Activated CD4-positive, alpha-beta T cell treated with anti-CD3 and anti-CD28 coated beads for 24 hours (primary cell): ENCODE results near the gene LTK.

Experiments
- DNase-seq, 2 donors: peaks; one replicate each; pipeline ENCODE4 v3.0.0-alpha.2; 2020; ENCODE audit warnings: low read depth in 2 of 2

LTK gene

GRCh38 chr15:41530363-41530956 lies 16.8 kb upstream of the LTK start:
- no peak for DNase-seq

DNA sequence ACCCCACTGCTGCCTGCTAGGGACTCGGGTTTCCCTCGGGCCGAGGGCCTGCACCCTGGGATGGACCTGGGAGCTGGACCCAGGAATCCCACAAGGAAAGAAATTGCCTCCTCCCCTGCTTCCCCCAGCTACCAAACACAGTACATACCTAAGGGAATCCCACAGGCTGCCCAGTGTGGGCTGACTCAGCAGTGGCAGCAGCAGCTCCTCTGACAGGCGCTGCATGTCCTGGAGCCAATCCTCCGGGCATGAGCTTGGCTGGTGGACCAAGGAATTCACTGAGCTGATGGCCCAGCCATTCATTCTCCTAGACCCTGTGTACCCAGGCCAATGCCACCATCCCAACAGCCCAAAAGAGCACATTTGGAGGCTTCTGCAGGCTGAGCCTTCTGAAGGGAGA lies 9.5 kb upstream of the LTK start:
- DNase-seq = no peak

GRCh38 chr15:41521614-41522013 lies 8.0 kb upstream of the LTK start:
- no peak for DNase-seq

- DNase-seq = no peak
Observed at GRCh38 chr15:41520636-41521035, 7.0 kb upstream of the LTK start.

- DNase-seq = no peak
Observed at GRCh38 chr15:41517895-41518449, 4.3 kb upstream of the LTK start.

GRCh38 chr15:41512940-41513505 lies 604 bp downstream of the LTK start:
- no peak for DNase-seq

- DNase-seq = no peak
Observed at GRCh38 chr15:41512512-41512939, 1.1 kb downstream of the LTK start.

DNA sequence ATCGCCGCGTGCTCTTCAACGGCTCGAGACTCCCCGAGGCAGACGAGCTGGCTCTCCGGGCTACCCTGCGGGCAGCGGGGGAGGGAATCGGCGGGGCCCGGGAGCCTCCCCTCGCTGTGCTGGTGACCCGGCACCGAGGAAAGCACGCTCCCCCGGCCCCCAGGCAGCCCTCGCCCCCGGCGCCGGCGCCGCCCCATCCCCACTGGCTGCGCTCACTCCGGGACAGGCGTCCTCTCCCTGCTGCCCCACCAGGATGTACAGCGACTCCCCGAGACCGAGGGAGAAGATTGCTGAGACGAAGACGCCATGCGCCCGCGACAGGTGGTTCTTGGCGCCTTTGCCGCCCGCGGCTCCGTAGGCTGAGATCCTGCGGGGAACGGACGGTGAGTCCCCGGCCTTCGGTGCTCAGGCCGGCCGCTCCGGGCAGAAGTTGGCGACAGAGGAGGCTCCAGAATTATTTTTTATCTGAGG lies 1.7 kb downstream of the LTK start:
- DNase-seq = no peak

GRCh38 chr15:41511331-41511898 lies 2.2 kb downstream of the LTK start:
- no peak for DNase-seq

GRCh38 chr15:41510728-41511127 lies 2.9 kb downstream of the LTK start:
- no peak for DNase-seq

GRCh38 chr15:41507820-41508290 lies 5.8 kb downstream of the LTK start:
- DNase-seq = no peak

GRCh38 chr15:41506796-41507341 lies 6.8 kb downstream of the LTK start:
- no peak for DNase-seq

DNA sequence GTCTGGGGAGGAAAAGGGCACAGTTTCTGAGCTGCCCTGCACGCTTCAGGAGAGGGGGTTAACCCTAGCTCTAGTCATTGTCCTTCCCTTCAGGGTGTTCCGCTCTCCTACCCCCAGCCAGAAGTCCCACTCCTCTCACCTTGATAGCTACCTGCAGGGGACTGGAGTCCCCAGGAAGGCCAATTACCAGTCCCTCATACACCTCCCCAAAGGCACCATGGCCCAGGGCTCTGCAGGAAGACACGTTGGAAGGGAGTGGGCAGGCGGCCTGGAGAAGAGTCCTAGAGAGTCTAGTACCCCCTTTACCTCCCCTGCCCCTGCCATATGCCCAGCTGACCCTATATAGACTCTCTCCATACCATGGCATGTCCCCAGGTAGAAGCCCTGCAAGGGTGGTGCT lies 7.9 kb downstream of the LTK start:
- no peak for DNase-seq

- no peak for DNase-seq
Observed at GRCh38 chr15:41504751-41505492, 8.7 kb downstream of the LTK start.

DNA sequence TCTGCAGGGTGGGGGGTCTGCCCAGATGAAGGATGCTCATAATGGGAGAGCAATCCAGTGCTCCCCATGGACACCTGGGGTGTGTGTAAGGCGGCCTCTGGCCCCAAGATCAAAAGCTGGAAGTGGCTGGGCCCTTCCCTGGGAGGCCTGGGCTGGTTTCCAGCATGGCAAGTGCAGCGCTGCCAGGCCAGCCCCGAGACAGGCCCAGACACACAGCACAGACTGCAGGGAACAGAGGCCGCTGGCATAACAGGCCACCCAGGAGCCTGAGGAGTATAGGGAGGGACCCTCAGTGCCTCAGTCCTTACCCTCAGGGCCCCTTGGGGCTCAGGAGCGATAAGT lies 10.0 kb downstream of the LTK start:
- DNase-seq = no peak

- no peak for DNase-seq
Observed at GRCh38 chr15:41502795-41503668, 10.6 kb downstream of the LTK start.

GRCh38 chr15:41501931-41502794 lies 11.5 kb downstream of the LTK start:
- DNase-seq = no peak

DNA sequence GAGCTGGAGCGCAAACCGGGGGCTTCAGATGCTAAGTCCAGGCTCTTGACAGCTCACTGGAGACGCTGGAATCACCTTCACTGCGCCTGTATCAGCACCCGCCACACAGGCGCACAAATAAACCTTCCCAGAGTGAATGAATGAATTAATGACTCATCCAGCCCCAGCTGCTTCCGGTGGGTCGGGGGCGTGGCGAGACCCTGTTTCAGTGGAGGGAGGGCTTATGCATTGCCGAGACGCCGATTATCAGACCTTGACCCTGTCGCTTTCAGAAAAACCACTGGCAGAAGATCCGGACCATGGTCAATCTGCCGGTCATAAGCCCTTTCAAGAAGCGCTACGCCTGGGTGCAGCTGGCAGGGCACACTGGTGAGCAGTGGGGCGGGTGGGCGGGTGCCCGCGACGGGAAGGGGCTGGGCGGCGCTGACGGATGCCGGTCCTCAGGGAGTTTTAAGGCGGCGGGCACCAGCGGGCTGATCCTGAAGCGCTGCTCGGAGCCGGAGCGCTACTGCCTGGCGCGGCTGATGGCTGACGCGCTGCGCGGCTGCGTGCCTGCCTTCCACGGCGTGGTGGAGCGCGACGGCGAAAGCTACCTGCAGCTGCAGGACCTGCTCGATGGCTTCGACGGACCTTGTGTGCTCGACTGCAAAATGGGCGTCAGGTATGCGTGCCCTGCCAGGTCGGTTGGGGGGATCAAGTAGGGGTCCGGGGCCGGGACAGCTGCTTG lies 12.3 kb downstream of the LTK start:
- DNase-seq = no peak

DNA sequence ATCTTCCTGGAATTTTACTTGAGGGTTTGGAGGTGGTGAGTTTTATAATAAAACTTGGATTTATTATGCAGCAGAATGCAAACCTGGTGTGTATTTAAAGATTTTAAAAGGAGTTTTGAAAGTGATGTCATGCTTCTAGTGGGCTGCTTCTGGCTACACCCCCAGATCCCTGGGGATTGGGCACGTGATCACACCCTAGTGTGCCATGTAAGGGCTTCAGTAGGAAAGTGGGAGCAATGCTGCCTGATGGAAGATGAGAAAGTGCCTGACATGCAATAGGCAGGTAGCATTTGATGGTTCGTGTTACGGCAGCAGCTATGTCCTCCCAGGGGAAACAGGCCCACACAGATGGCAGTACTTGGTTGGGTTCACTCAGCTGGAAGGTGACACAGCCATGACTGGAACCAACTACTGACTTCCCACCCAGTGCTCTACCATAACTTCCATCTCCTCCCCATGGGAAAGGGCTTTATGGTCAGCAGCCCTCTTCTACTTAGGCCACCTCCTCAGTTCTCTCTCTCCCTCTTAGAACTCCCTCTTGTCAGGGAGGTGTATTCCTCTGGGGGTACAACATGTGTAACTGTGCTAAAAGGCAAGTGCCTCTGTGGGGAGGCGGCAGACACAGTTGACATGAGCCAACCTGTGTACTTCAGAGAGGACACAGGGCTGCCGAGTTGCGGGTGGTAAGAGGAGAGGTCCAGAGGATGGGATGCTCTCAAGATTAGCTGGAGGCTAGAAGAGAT lies 14.3 kb downstream of the LTK start:
- no peak for DNase-seq
